ENCODE results near the gene SMIM44.
"Not testable (repeated sequence)": the region's sequence is repeated elsewhere in the genome, so short reads cannot be mapped to it uniquely, and the experiment has no call there.

SMIM44 gene

GRCh38 chr19:3517638-3518037 is 34.4 kb upstream of the SMIM44 start:
- DNase-seq (ENCODE audit: low spot score): no peak

DNA sequence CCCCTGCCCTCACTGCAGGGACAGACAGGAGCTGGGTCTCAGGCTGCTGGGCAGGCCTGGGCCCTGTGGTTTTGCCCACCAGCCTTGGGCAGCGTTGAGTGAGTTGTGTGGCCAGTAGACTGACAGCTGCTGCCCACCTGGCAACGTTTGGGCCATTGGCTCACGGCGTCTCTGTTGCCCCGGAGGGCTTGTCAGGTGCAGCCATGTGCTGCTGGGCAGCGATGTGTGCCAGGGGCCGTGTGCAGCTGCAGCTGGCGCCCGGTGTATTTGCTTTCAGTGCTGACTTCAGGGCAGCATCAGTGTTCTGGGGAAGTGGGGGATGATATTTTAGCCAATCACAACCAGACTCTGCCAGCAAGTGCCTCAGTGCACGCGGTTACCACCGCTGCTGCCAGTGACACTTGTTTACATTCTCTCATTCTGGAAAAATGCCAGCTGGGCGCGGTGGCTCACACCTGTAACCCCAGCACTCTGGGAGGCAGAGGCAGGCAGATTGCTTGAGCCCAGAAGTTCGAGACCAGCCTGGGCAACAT is 33.5 kb upstream of the SMIM44 start:
- no peak for DNase-seq (ENCODE audit: low spot score)

DNA sequence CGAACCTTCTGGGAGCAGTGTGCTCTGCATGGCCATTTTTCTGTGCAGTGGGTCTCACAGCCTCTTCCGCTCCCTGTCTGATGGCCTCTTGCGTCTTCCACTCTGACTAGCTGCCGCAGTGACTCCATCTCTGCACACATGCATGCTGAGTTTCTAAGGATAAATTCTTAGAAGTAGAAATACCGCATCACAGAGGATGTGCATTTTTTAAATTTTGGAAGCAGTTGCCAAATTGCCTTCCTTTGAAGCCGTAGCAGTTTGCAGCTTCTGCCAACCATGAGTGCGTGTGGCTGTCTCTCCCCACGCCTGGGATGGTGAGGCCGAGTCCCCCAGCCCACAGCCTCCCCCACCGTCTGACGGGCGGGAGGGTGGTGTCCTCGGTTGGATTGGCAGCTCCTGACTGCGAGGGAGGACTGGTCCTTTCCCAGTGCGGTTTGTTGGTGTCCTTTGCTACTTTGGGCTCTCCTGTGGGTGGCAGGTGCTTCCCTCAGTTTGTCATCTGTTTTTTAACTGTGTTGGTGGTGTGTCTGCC is 32.7 kb upstream of the SMIM44 start:
- DNase-seq (ENCODE audit: low spot score): no peak

- DNase-seq (ENCODE audit: low spot score): no peak
Observed at GRCh38 chr19:3514930-3515329, 31.7 kb upstream of the SMIM44 start.

DNA sequence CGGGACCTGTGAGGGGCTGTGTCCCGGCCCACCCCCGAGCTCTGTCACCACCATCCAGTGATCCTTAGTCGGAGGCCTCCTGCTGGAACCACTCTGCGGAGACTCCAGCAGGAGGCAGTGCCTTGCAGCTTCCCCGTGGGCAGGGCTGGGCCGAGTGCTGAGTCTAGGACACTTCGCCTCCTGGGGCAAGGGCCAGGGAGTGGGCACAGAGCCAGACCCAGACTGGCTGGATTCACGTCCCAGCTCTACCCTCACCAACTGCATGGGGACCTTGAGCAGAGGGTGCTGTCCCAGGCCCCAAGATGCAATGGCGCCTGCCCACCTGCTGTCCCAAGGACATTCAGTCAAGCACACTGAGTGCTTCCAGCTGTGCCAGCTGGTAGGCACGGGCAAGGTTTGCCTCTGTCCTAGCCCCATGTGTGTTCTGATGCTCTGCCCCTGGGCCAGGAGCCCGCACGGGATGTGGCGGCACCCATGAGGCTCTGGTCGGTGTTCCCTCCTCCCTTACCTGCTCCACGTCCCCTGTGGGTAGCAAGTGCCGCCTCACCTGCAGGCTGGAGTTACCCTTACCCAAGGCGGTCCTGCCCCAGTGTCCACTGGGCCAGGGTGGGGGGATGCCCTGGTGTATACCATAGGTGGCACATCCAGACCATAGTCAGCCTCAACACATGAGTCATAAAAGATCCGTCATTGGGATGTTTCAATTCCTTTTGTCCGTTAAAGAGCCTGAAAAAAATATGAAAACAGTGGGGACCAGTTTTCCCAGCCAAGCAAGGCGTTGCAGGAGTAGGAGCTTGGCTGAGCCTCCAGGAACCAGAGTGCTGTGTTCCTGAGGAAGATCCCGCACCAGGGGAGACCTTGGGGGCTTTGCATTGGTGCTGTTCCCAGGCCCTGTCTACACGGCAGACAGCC is 30.2 kb upstream of the SMIM44 start:
- no peak for DNase-seq (ENCODE audit: low spot score)

DNA sequence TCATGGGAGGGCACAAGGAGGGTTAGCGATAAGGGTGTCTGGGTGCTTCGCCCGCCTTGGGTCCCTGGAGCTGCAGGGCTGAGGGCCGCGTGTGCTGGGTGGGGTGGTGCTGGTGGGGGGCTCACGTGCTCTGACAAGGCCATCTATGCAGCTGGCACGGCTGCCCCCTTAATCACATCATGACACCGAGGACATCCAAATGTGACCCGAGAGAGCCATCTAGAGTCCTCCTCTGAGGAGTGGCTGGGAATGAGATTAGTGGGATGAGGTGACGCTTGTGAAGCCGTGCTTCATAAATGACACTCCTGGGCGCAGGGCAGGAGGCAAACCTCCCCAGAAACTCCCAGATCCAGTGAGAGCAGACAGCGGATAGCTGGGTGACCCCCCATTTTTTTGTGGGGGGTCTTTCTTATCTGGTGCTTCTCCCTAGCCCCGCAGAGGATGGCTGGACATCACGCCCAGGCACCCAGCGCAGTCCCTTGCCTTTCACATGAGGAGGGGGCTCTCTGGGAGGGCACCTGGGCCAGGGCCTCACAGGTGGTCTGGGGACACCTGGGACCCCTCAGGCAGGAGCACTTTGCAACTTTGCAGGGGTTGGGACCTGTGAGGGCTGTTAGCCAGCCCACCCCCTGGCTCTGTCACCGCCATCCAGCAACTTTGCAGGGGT is 29.5 kb upstream of the SMIM44 start:
- DNase-seq (ENCODE audit: low spot score): no peak

- no peak for DNase-seq (ENCODE audit: low spot score)
Observed at GRCh38 chr19:3511506-3512251, 28.4 kb upstream of the SMIM44 start.

DNA sequence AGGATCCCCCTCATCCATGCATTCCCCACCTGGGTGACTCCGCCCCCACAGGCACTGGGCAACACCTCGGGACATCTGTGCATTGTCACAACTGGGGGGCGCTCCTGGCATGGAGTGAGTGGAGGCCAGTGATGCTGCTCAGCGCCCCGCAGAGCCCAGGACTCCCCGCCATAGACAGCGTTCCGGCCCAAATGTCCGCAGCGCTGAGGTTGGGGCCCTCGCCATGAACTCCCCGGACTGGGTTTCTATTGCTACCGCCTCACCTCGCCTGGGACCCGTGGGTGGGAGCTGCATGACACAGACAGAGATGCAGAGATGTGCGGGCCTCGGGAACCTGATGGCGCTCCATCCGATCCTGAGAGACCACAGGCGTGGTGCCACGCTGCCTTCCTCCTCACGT is 27.5 kb upstream of the SMIM44 start:
- no peak for DNase-seq (ENCODE audit: low spot score)

DNA sequence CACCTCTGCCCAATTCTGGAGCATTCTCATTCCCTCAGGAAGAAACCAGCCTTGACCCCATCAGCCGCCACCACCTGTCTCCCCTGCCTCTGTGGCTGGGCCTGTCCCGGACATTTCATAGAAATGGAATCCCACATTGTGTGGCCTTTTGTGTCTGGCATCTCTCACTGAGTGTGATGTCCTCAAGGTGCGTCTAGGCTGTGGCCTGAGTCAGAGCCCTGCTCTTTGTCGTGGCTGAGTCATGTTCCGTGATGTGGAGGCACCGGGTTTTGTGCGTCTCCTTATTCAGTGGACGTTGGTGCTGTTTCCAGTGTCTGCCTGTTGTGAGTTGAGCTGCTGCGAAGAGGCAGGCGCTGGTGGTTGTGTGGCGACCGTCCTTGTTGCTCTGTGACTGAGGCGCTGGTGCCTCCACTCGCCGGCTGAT is 26.3 kb upstream of the SMIM44 start:
- no peak for DNase-seq (ENCODE audit: low spot score)

- DNase-seq (ENCODE audit: low spot score): no peak
Observed at GRCh38 chr19:3508771-3509535, 25.7 kb upstream of the SMIM44 start.

DNA sequence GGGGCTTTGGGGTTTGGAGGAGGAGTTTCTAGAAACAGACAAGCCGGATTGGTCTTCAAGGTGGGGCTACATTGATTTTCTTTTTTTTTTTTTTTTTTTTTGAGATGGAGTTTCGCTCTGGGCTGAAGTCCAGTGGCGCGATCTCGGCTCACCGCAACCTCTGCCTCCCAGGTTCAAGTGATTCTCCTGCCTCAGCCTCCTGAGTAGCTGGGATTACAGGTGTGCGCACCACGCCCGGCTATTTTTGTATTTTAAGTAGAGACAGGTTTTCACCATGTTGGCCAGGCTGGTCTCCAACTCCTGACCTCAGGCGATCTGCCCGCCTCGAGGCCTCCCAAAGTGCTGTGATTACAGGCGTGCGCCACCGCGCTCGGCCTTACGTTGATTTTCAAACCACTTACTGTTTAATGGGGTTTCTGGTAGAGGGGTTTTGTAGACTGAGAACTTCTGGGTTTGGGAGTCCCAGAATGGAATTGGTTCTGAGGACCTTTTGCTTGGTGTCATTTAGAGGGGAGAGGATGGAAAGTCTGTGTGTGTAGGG is 24.9 kb upstream of the SMIM44 start:
- not testable (repeated sequence) for DNase-seq (ENCODE audit: low spot score)

DNA sequence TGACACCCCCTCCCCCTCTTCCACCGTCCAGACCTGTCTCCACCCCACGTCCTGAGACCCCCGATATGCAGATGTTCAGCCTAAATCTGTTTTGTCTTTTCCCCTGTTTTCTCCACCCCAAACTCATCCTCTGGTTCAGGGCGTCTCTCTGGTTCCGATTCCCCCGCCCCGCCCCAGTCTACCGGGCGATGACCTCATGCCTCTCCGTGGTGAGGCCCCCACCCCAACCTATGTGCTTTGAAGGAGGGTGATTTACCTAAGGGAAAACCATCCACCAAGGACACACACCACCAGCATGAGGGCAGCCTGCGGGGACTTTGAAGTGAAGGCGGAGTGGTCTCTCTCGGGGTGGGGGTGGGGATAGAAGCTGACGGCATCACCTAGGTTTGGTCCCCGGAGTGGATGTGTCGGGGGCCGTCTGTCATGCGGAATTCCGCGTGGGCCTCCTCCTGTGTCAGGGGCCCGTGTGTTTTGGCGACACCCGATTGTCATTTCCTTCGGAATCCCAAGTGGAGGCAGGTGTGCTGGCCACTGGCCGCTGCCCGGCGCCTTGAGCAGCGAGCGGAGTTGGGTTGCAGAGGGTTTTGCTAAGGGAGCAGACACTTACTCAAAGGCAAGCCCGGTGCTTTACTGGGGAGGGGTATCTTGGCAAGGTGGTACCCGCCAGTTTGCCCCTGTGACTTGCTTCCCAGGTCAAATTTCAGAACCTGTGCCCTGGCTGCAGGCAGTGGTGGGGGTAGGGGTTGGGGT is 24.3 kb upstream of the SMIM44 start:
- DNase-seq (ENCODE audit: low spot score): no peak

DNA sequence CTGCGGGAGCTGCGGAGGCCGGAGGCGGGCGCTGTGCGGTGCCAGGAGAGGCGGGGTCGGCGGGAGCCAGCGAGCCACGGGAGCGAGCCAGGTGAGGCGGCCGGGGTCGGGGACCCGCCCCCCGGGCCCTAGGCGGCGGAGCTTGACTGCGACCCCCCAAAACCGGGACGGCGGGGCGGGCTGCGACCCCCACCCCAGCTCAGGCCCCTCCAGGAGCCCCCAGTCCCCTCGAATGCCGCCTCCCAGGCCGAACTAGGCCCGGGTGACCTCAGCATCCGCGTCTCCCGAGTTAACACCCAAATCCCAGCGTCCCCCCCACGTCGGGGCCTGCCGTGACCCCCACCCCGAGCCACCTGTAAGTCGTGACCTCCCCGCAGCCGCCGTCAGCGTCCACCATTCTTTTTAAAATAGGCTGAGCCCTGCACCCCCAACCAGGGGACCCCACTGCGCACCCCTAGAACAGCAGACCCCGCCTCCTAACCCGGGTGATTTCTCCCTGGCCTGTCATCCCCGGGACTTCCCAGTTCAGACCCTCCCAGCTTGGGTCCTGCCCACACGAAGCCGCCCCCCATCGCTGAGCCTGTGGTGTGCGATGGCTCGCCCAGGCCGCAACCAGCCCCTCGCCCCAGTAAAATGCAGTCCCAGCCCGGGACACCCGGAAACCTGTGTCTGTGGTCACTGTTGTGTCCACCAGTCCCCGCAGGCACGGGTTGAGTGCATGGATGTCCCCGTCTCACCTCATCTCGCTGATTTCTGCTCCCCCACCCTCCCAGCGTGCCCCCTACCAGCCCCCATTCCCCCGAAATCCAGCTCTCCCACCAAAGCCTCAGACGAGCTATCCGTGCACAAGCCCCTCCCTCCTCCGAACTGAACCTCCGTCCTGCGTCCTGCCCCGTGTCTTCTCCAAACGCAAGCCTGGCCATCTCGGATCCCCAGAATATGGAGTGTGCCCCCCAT is 23.4 kb upstream of the SMIM44 start:
- no peak for DNase-seq (ENCODE audit: low spot score)

DNA sequence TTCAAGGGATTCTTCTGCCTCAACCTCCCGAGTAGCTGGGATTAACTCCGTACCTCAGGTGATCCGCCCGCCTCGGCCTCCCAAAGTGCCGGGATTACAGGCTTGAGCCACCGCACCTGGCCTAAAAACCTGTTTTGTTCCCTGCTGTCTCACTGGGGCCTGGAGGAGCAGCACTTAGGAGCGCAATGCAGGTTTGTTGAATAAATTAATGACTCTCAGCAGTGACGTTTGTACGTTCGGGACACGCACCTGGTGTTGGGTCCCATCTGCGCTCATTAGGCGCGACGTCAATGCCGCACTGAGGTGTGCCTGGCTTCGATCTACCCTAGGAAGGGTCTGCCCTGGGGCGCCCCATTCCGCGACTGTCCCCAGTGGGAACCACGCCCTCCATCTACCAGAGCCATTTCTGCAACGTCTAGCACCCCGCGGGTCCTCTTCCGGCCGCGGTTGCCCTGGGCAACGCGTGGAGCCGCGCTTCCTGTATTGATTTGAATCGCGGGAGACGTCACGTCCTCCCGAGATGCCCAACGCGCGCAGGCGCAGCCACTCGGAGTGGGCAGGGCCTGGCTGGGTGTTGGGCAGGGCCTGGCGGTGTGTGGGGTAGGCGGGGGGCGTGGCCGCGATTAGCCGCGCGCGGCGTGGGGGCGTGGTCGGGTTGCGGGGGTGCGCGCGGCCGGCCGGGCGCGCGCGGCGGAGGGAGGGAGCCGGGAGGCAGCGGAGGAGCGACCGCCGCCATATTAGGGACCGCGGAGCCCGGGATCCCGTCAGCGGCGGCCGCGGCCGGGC is 22.6 kb upstream of the SMIM44 start, which contains the start of gene FZR1:
TSS of gene FZR1 (plus strand) at position 714 of the 786 bp plus-strand sequence. CDS start 16,679 bp downstream, outside the sequence.
- peak; percentile 99 for DNase-seq (ENCODE audit: low spot score)

GRCh38 chr19:3504735-3505134 is 21.5 kb upstream of the SMIM44 start:
- DNase-seq (ENCODE audit: low spot score): no peak

DNA sequence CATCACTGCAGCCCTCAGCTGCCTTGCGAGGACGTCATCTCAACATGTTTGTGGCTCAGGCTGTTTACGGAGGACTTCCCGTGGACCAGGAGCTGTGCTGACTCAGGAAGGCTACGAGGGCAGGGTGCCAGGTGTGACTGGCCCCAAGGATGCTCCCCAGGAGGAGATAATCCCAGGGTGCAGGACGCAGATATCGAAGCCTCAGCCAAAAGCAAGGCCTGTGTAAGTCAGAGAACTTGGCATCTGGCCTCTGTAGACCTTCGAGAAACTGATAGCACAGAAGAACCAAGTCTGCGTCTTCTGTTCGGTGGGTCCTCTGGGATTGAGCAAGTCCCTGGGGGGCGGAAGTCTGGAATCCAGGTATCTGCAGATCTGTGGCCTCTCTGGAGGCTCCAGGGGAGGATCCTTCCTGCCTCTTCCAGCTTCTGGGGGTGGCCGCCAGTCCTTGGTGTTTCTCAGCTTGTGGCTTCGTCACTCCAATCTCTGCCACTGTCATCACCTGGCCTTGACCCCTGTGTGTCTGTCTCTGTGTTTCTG is 19.9 kb upstream of the SMIM44 start:
- DNase-seq (ENCODE audit: low spot score): no peak

DNA sequence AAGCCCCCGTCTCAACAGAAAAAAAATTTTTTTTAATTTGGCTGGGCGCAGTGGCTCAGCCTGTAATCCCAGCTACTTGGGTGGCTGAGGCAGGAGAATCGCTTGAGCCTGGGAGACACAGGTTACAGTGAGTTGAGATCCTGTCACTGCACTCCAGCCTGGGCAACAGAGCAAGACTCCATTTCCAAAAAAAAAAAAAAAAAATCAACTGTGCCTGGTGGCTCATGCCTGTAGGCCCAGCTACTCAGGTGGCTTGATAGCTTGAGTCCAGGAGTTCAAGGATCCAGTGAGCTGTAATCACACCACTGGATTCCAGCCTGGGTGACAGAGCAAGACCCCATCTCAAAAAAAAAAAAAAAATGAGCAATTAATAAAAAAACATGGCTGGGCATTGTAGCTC is 18.5 kb upstream of the SMIM44 start:
- no peak for DNase-seq (ENCODE audit: low spot score)
